Suppressor macrophage treated with lipopolysaccharide for 4 hours (primary cell): Measurements from ENCODE around the gene MPND.

Experiments
- DNase-seq: peaks from one replicate; pipeline ENCODE4 v3.0.0-alpha.2; 2020

Gene MPND

GRCh38 chr19:4350726-4351125 is 7.4 kb downstream of the MPND start:
- DNase-seq, result no peak

- DNase-seq, result peak; percentile 73
These were observed 9.3 kb downstream of the MPND start for GRCh38 chr19:4352701-4353121.

DNA sequence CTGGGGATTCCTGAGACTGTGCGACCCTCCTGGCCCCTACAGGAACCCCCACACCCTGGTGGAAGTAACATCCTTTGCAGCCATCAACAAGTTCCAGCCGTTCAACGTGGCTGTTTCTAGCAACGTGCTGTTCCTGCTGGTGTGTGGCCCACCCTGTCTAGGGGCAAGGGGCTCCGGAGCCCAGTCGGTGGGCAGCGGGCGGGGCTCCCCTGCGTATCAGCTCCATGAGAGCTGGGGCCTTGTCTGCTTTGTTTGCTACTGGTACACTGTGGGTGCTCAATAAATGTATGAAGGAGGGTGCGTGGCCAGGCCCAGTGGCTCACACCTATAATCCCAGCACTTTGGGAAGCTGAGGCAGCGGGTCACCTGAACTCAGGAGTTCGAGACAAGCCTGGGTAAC is 10.9 kb downstream of the MPND start:
- DNase-seq, result no peak

- DNase-seq, result no peak
These were observed 11.5 kb downstream of the MPND start for GRCh38 chr19:4354897-4355296.

DNA sequence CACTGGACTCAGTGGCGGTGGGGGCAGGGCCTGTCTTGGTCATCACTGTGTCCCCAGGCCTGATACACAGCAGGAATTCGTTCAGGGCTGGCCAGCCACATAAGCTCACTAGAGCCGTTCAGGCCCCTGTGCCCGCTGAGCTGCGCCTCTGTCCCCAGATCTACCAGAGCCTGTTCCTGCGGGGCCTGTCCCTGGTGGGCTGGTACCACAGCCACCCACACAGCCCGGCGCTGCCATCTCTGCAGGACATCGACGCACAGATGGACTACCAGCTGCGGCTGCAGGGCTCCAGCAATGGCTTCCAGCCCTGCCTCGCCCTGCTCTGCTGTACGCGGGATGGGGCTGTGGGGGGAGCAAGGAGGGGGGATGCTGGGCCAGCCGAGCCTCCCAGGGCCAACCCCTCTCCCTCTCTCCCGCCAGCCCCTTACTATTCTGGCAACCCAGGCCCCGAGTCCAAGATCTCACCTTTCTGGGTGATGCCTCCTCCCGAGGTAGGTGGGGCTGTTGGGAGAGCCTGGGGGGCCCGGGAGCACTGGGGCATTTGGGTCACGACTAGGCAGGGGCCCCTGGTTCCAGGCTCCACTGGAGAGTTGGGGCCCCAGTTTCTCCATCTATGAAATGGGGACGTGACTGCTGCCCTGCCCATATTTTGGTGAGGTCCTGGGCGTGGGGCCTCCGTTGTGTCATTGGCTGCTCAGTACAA is 13.9 kb downstream of the MPND start:
- DNase-seq, result no peak

- no peak for DNase-seq
These were observed 14.6 kb downstream of the MPND start for GRCh38 chr19:4357921-4358326.

DNA sequence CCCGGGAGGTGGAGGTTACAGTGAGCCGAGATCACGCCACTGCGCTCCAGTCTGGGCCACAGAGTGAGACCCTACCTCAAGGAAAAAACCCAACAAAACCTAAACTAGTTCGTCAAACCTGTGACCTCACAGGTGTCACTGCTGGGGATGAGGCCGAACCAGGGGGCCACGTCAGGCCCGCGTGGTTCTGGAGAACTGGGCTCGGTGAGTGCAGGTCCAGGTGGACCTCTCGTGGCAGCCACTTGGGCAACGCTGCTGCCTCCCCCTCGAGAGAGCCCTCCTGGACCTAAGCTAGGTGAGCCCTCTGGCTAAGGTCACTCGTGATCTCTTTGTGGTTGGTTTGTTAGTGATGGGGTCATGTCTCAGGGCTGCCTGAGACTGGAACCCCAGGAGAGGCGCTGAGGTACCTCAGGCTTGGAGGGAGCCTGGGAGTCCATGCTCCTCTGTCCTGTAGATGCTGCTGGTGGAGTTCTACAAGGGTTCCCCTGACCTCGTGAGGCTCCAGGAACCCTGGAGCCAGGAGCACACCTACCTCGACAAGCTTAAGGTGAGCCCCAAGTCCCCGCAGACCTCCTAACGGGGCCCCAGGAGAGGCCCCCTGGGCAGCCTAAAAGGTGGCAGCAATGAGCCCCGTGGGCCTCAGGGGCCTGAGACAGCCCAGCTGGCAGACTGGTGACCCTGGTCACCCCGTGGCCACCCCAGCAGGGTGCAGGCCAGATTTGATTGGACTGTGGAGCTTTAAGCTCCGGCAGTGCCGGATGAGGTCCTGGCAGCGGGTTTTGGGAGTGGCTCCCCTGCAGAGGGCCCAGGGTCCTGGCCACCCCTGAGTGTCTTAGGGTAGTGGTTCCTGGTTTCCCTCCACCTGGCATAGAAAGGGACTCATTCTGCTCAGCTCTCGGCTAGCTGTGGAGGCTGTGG is 15.6 kb downstream of the MPND start:
- no peak for DNase-seq

GRCh38 chr19:4359627-4360000 is 16.3 kb downstream of the MPND start:
- DNase-seq, result no peak

GRCh38 chr19:4360081-4360569 is 16.8 kb downstream of the MPND start:
- no peak for DNase-seq

DNA sequence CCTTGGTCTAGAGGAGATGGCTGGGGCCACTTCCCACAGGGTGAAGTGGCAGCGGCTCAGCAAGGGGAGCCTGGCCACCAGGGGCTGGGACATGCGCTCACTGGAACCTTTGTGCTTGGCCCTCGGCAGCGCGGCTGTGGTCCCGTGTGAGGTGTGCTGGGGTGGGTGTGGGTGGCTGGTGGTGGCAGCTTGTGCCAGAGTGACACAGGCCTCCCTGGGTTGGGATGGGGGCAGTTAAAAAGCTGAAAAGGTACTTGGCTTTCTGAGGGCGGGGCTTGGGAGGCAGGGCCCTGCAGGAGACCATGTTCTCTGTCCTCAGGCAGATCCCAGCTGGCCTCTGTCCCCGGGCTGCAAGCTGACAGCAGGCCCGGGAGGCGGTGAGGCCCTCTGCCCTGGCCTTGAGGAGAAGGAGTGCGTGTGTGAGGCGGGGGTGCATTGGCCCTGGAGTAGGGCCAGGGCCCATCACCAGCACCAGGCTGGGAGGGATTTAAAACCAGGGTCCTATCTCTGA is 17.3 kb downstream of the MPND start:
- DNase-seq, result no peak

GRCh38 chr19:4361152-4362046 is 18.0 kb downstream of the MPND start:
- no peak for DNase-seq

- DNase-seq, result no peak
These were observed 18.9 kb downstream of the MPND start for GRCh38 chr19:4362101-4362828.

GRCh38 chr19:4362831-4363545 is 19.6 kb downstream of the MPND start:
- DNase-seq, result no peak

DNA sequence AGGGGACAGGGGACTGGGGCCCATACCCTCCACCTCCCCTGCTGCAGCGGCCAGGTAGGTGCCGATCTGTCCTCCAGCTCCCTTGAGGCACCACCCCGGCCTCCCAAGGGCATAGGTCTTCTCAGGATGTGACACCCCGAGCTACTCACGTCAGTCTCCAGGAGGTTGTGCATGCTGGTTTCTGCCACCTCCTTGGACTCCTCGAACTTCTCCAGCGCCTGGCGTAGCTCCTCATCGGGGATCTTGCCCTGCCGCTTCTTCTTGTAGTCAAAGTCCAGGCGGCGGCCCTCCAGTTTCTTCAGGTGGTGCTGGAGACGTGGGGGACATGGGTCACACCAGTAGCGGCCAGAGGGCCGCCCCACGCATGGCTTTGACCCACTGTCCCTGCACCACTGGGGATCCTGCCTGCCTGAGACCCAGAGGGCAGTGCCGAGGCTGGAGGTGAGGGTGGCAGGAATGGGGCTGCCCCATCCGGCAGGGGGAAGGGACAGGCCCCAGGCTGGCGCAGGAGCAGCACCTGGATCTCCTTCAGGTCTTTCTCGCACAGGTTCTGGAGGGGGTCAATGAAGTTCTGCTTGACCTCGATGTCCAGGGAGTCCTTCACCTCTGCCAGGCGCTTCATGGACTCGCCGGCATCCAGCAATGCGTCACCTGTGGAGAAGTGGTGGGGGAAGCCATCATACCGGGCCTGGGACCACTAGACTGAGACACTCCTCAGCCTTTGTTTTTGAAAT is 20.4 kb downstream of the MPND start:
- DNase-seq, result no peak

- no peak for DNase-seq
These were observed 22.0 kb downstream of the MPND start for GRCh38 chr19:4365341-4365740.

DNA sequence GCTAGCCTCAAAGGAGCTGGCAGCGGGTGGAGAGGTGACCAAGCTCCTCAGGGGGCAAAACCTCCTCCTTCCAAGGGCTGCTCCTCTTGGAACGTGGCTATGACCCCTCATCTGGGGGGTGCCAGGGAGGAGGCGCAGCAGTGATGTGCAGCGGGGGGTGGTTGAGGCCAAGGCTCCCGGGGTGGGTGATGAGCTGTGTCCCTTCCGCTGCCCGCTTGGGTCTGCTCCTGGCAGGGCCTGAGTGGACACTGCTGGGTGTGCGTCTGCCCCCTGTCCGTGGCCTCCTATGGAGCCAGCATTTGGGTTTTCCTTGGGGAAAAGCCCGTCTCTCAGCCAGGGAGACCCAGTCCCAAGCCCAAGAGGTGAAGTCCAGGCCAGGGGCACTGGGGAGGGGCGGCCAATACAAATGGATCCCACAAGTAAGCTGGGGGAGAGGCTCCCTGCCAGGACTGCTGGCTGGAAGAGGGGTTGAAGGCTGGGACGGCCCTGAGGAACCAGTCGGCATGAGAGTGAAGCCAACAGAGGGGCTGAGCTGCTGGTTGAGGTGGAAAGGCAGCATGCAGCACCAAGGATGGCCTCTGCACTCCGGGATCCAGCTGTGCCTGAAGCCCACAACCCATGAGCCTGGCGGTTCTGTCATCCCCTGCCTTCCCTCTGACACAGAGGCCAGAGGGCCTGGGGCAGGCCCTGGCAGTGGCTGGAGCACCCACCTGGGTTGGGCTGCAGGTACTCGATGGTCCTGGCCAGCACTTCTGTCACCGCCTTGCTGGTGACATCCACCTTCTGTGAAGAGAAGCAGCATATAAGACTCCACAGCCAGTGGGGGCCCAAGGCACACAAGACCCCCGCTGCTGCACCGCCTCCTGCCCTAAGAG is 22.7 kb downstream of the MPND start:
- no peak for DNase-seq

DNA sequence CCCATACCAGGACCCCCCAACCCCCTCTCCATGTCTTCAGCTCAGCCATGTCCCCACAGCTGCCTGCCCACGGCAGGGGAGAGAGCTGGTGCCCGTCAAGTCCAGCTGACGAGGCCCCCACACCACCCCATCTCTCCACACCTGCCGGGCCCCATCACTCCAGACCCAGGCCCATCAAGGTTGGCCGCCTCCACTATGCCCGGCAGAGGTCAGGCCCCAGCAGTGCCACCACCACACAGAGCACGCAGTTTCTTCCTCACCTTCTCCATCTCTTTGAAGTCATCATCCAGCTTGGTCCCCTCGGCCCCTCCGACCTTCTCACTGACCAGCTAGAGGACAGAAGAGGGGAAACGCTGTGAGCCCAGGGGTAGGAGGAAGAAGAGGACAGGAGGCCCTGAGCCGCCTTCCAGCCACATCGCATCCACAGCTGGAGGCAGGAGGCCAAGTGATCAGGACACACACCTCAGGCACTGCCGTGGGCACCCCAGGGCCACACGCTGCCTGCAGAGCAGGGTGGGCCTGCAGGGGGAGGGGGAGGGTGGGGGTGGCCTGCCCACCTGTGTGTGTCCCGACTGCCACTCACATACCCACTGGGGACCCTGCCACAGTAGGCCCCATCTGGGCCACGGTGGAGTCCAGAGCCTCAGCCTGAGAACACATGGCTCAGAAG is 23.4 kb downstream of the MPND start:
- DNase-seq, result no peak

DNA sequence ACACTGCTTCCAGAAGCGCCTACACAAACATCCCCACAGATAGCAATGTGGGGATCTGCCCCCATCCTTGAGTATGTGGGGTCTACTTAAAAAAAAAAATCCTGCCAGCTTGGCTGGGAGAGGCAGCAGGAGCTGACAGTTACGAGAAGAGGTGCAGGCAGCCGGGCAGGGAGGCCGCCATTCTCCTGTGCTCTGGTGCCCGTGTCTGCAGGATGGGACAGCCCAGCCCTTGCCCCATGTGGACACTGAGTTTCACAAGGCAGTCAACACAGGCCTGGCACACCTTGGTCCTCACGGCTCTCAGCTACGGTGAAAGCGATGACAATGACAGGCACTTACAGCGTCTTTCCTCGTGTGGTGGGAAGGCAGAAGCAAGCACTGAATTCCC is 24.0 kb downstream of the MPND start:
- DNase-seq, result no peak

- DNase-seq, result peak; percentile 25
These were observed 24.4 kb downstream of the MPND start for GRCh38 chr19:4367781-4368127.
